ENCODE data around the gene PBX3. TPM values are rescaled to one million over a fixed set of nuclear protein-coding genes. Genes with fewer than 3 reads are reported as not detected.

The PBX3 gene
- total RNA-seq, 4 donors from 2014 or later = 19.3 to 41.3 (median 25.1) TPM

- ATAC-seq (ENCODE audit: low FRiP score) (no peak), DNase-seq (ENCODE audit: low spot score) (no peak)
- TF ChIP-seq CTCF (IDR thresholded peaks at IDR 0.05) = no peak
These were observed 95.1 kb downstream of the PBX3 start for GRCh38 chr9:125842242-125842641.

- no peak for DNase-seq (ENCODE audit: low spot score)
- ATAC-seq (ENCODE audit: low FRiP score) = no peak
- TF ChIP-seq CTCF (IDR thresholded peaks at IDR 0.05) = no peak
These were observed 96.5 kb downstream of the PBX3 start for GRCh38 chr9:125843646-125844045.

GRCh38 chr9:125844611-125845010, 97.4 kb downstream of the PBX3 start:
- DNase-seq (ENCODE audit: low spot score) (no peak), ATAC-seq (ENCODE audit: low FRiP score) (no peak)
- TF ChIP-seq CTCF (IDR thresholded peaks at IDR 0.05) = no peak

- no peak for ATAC-seq (ENCODE audit: low FRiP score)
- DNase-seq (ENCODE audit: low spot score) = no peak
These were observed 98.2 kb downstream of the PBX3 start for GRCh38 chr9:125845271-125845808.

GRCh38 chr9:125847735-125848134, 100.6 kb downstream of the PBX3 start:
- DNase-seq (ENCODE audit: low spot score) = no peak
- no peak for TF ChIP-seq CTCF (IDR thresholded peaks at IDR 0.05)
- no peak for ATAC-seq (ENCODE audit: low FRiP score)

More at GRCh38 chr9:125845271-125845808, 98.2 kb downstream of the PBX3 start:
- TF ChIP-seq CTCF (IDR thresholded peaks at IDR 0.05) = no peak

GRCh38 chr9:125850106-125850632, 103.0 kb downstream of the PBX3 start:
- DNase-seq (ENCODE audit: low spot score) = no peak
- no peak for TF ChIP-seq CTCF (IDR thresholded peaks at IDR 0.05)
- ATAC-seq (ENCODE audit: low FRiP score) = no peak

- no peak for TF ChIP-seq CTCF (IDR thresholded peaks at IDR 0.05)
- no peak for DNase-seq (ENCODE audit: low spot score)
- ATAC-seq (ENCODE audit: low FRiP score) = no peak
These were observed 103.6 kb downstream of the PBX3 start for GRCh38 chr9:125850763-125851162.

Measured in omental fat pad (tissue), 4 donors.